Progenitor cell of endocrine pancreas (in vitro differentiated cells): Measurements from ENCODE around the gene BTBD8. TPM values are rescaled to one million over a fixed set of nuclear protein-coding genes. Genes with fewer than 3 reads are reported as not detected.

Experiments used
- DNase-seq: peaks from one replicate; pipeline ENCODE4 v3.0.0; 2021; ENCODE audit warnings: low spot score; ENCODE audit not compliant: unreplicated experiment
- H3K27ac Mint-ChIP-seq: 2 replicates; pipeline ENCODE4 v1.8.0; 2021; ENCODE audit warnings: mild to moderate bottlenecking, moderate library complexity, mixed read lengths
- H3K27me3 Mint-ChIP-seq: 2 replicates; pipeline ENCODE4 v1.8.0; 2021; ENCODE audit warnings: mixed read lengths
- H3K36me3 Mint-ChIP-seq: 2 replicates; pipeline ENCODE4 v1.8.0; 2022; ENCODE audit warnings: mixed read lengths; ENCODE audit not compliant: insufficient read depth
- H3K4me1 Mint-ChIP-seq: 2 replicates; pipeline ENCODE4 v1.8.0; 2021; ENCODE audit warnings: low read depth, mixed read lengths
- H3K4me3 Mint-ChIP-seq: 2 replicates; pipeline ENCODE4 v1.8.0; 2021; ENCODE audit warnings: low read depth, mild to moderate bottlenecking, moderate library complexity, mixed read lengths
- H3K9me3 Mint-ChIP-seq: 2 replicates; pipeline ENCODE4 v1.8.0; 2021; ENCODE audit warnings: low read depth, mixed read lengths
- total RNA-seq: library from RNA; stranded (reverse); gene quantifications from 2 replicates; pipeline ENCODE4 v1.2.1, GENCODE V29; 2021
- TF ChIP-seq, protein P1 (sequence below): fragments of 200-600 bp; sonication (generic); IDR thresholded peaks from one replicate; pipeline ENCODE4 v1.5.0; 2021; ENCODE audit warnings: antibody characterized with exemption, mild to moderate bottlenecking; ENCODE audit not compliant: unreplicated experiment

Gene BTBD8
- total RNA-seq, 1 donor from 2014 or later = 8.2 TPM

DNA sequence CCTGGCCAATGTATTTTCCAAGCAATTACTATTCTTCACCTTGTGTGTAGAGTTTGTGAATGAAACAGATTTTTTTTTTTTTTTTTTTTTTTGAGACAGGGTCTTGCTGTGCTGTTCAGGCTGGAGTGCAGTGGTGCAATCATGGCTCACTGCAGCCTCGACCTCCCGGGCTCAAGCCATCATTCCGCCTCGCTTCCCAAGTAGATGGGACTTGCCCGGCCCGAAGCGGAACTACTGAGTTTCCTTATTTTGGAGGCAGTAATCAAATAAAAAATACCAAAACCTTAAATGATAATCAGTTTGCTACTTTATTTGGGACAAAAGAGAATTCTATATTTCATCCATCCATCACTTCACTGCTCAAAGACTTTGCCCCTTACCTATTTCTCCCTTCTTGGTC, 704 bp upstream of the BTBD8 start:
- Mint-ChIP-seq H3K27me3 (peaks cover 6% of the 10 kb centered on the region), H3K4me3 (peak overlapping the region; percentile 99), H3K4me1 (peaks cover 4% of the 10 kb centered on the region), H3K36me3 (peaks cover 7% of the 10 kb centered on the region), H3K9me3 (peaks cover 9% of the 10 kb centered on the region), H3K27ac (no peak overlapping the region)
- no peak for DNase-seq
- TF ChIP-seq, protein P1, sequence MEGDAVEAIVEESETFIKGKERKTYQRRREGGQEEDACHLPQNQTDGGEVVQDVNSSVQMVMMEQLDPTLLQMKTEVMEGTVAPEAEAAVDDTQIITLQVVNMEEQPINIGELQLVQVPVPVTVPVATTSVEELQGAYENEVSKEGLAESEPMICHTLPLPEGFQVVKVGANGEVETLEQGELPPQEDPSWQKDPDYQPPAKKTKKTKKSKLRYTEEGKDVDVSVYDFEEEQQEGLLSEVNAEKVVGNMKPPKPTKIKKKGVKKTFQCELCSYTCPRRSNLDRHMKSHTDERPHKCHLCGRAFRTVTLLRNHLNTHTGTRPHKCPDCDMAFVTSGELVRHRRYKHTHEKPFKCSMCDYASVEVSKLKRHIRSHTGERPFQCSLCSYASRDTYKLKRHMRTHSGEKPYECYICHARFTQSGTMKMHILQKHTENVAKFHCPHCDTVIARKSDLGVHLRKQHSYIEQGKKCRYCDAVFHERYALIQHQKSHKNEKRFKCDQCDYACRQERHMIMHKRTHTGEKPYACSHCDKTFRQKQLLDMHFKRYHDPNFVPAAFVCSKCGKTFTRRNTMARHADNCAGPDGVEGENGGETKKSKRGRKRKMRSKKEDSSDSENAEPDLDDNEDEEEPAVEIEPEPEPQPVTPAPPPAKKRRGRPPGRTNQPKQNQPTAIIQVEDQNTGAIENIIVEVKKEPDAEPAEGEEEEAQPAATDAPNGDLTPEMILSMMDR = no peak

DNA sequence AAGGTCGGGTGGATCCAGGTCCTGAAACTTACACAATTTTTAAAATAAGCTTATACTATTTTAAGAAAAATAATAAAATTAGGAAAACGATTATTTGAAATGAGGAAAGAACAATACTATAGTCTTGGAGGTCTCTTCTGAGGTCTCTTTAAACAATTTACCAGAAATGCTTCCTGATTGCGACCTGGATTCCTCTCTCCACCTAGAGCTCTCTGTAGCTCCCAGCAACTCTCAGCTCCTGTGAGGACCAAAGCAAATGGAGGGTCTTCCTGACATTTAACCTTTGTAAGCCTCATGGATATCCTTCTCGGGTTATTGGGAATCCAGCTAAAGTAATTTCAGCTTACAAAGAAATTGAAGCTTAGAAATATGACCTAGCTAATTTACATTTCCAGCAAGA, 886 bp downstream of the BTBD8 start:
- TF ChIP-seq, protein P1 = no peak
- peak overlapping the region; percentile 99 for H3K4me3 Mint-ChIP-seq
- H3K36me3 Mint-ChIP-seq = peaks cover 19% of the 10 kb centered on the region
- peak overlapping the region; percentile 96 for H3K27ac Mint-ChIP-seq
- DNase-seq = no peak
- peaks cover 21% of the 10 kb centered on the region for H3K9me3 Mint-ChIP-seq
- no peaks in the 10 kb centered on the region for H3K27me3 Mint-ChIP-seq
- peaks cover 4% of the 10 kb centered on the region for H3K4me1 Mint-ChIP-seq

DNA sequence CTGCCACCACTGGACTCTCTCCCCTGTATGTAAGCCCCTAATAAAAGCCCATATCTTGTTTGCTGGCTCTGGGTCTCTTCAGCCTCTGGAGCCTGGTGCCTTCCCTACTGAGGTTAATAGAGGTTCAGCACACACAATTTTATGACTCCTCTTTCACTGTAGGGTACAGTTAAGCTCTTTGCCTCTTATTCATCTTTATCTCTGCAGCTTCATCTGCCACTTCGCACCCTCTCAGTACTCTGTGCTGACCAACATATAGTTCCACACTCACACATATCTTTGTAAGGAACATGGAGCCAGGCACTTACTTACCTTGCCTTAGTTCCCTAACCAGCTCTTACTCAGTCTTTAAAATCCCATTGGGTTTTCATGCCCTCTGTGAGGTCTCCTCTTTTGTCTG, 4.5 kb downstream of the BTBD8 start:
- H3K27ac Mint-ChIP-seq = no peak overlapping the region
- peaks cover 32% of the 10 kb centered on the region for H3K36me3 Mint-ChIP-seq
- DNase-seq = no peak
- H3K4me3 Mint-ChIP-seq = no peak overlapping the region
- H3K9me3 Mint-ChIP-seq = peaks cover 33% of the 10 kb centered on the region
- H3K4me1 Mint-ChIP-seq = peaks cover 4% of the 10 kb centered on the region
- H3K27me3 Mint-ChIP-seq = no peaks in the 10 kb centered on the region
- TF ChIP-seq, protein P1 = no peak

DNA sequence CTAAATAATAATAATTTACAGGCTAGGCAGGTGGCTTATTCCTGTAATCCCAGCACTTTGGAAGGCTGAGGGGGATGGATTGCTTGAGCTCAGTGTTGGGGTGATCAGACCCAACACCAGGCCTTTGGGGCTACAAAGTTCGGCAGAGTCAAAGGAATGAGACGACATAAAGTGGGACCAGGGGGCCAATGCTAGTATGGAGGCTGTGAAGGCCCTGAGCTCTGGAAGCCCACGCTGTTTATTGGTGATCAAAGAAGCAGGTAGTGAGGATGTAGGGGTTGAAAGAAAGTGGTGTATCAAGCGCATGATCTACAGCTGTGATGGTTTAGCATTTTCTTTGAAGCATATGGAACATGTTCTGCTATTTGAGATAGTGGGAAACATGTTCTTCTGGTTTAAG, 5.6 kb downstream of the BTBD8 start:
- no peaks in the 10 kb centered on the region for H3K27me3 Mint-ChIP-seq
- TF ChIP-seq, protein P1 = no peak
- H3K9me3 Mint-ChIP-seq = peaks cover 33% of the 10 kb centered on the region
- no peaks in the 10 kb centered on the region for H3K4me1 Mint-ChIP-seq
- no peak overlapping the region for H3K4me3 Mint-ChIP-seq
- H3K27ac Mint-ChIP-seq = no peak overlapping the region
- peaks cover 36% of the 10 kb centered on the region for H3K36me3 Mint-ChIP-seq
- DNase-seq = no peak

DNA sequence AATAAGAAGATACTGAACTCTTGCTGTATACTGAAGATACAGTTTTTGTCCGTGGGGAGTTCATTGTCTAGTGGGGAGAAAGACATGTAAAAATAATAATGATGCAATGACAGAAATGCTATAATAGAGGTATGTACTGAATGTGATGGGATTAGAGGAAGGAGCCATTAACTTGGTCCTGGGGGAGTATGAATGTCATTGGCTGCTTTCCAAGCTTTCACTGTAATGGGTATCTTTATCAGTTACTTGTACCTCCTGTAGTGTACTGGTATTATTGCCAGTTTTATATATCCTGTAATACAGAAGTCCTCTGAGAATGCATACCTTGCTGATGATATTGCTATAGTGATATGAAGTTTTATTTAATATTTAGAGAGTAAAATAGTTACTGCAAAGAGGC, 7.4 kb downstream of the BTBD8 start:
- H3K36me3 Mint-ChIP-seq = peaks cover 43% of the 10 kb centered on the region
- H3K4me1 Mint-ChIP-seq = no peaks in the 10 kb centered on the region

More for the DNA sequence above, 7.4 kb downstream of the BTBD8 start:
- peaks cover 36% of the 10 kb centered on the region for H3K9me3 Mint-ChIP-seq
- no peak for DNase-seq
- no peak overlapping the region for H3K4me3 Mint-ChIP-seq
- TF ChIP-seq, protein P1 = no peak
- no peaks in the 10 kb centered on the region for H3K27me3 Mint-ChIP-seq
- H3K27ac Mint-ChIP-seq = no peak overlapping the region
